Osteoblast (primary cell): ENCODE data around the gene CHRNA5. TPM values are rescaled to one million over a fixed set of nuclear protein-coding genes. Genes with fewer than 3 reads are reported as not detected.

Experiments
- DNase-seq: peaks from one replicate; pipeline ENCODE4 v3.0.0; 2011; ENCODE audit warnings: low spot score, mixed read lengths; ENCODE audit not compliant: insufficient read length; ENCODE audit errors: missing footprints
- H2AFZ ChIP-seq: 2 replicates; pipeline ENCODE4 v1.6.0; 2011; ENCODE audit warnings: mild to moderate bottlenecking, low read length
- H3K27ac ChIP-seq: 2 replicates; pipeline ENCODE4 v1.5.1; 2011; ENCODE audit warnings: mild to moderate bottlenecking, low read depth, low read length, moderate library complexity
- H3K27me3 ChIP-seq: 2 replicates; pipeline ENCODE4 v1.6.0; 2012; ENCODE audit warnings: mild to moderate bottlenecking, control low read depth, inconsistent platforms, low read length, moderate library complexity; ENCODE audit not compliant: insufficient read depth
- H3K36me3 ChIP-seq: 2 replicates; pipeline ENCODE4 v1.5.1; 2011; ENCODE audit warnings: mild to moderate bottlenecking, low read length, control low read depth, moderate library complexity; ENCODE audit not compliant: insufficient read depth
- H3K4me1 ChIP-seq: 2 replicates; pipeline ENCODE4 v1.5.1; 2011; ENCODE audit warnings: mild to moderate bottlenecking, low read length, control low read depth, moderate library complexity; ENCODE audit not compliant: insufficient read depth
- H3K4me2 ChIP-seq: 2 replicates; pipeline ENCODE4 v1.6.0; 2011; ENCODE audit warnings: mild to moderate bottlenecking, low read length; ENCODE audit not compliant: insufficient read depth
- H3K4me3 ChIP-seq: fragments of 200-600 bp; sonication (generic); 3 replicates; pipeline ENCODE4 v1.5.1; 2012; ENCODE audit warnings: mild to moderate bottlenecking, low read length, inconsistent platforms; ENCODE audit not compliant: insufficient read depth
- H3K79me2 ChIP-seq: 2 replicates; pipeline ENCODE4 v1.6.0; 2012; ENCODE audit warnings: mild to moderate bottlenecking, low read length, control low read depth, inconsistent platforms; ENCODE audit not compliant: insufficient read depth
- H3K9me3 ChIP-seq: 2 replicates; pipeline ENCODE4 v1.5.1; 2011; ENCODE audit warnings: low read depth, low read length, control low read depth
- H4K20me1 ChIP-seq: 2 replicates; pipeline ENCODE4 v1.6.0; 2012; ENCODE audit warnings: mild to moderate bottlenecking, low read length, control low read depth; ENCODE audit not compliant: insufficient read depth
- total RNA-seq: library from RNA; depleted of rRNA; stranded (reverse); fragments of >200 nt; gene quantifications from 2 replicates; pipeline ENCODE4 v1.2.3, GENCODE V29; 2012
- TF ChIP-seq, protein P1 (sequence below): IDR thresholded peaks from 2 replicates; pipeline ENCODE4 v1.5.1; 2011; ENCODE audit warnings: mild to moderate bottlenecking, low read depth, low read length, moderate library complexity; ENCODE audit errors: extremely low read depth

Gene CHRNA5
- total RNA-seq, 1 donor: 0.36 TPM

- Histone ChIP-seq H3K27ac (no peak overlapping the region), H3K27me3 (no peaks in the 10 kb centered on the region), H3K4me3 (no peak overlapping the region), H4K20me1 (no peaks in the 10 kb centered on the region), H3K4me1 (no peaks in the 10 kb centered on the region), H3K9me3 (no peaks in the 10 kb centered on the region), H3K79me2 (no peaks in the 10 kb centered on the region), H3K36me3 (no peaks in the 10 kb centered on the region), H2AFZ (no peak overlapping the region), H3K4me2 (no peak overlapping the region)
- TF ChIP-seq, protein P1, sequence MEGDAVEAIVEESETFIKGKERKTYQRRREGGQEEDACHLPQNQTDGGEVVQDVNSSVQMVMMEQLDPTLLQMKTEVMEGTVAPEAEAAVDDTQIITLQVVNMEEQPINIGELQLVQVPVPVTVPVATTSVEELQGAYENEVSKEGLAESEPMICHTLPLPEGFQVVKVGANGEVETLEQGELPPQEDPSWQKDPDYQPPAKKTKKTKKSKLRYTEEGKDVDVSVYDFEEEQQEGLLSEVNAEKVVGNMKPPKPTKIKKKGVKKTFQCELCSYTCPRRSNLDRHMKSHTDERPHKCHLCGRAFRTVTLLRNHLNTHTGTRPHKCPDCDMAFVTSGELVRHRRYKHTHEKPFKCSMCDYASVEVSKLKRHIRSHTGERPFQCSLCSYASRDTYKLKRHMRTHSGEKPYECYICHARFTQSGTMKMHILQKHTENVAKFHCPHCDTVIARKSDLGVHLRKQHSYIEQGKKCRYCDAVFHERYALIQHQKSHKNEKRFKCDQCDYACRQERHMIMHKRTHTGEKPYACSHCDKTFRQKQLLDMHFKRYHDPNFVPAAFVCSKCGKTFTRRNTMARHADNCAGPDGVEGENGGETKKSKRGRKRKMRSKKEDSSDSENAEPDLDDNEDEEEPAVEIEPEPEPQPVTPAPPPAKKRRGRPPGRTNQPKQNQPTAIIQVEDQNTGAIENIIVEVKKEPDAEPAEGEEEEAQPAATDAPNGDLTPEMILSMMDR: no peak
- no peak for DNase-seq
These were observed 33.9 kb downstream of the CHRNA5 start for GRCh38 chr15:78599189-78599588.

- H2AFZ ChIP-seq: no peak overlapping the region
- no peaks in the 10 kb centered on the region for H4K20me1 ChIP-seq
- TF ChIP-seq, protein P1: no peak
These were observed 38.1 kb downstream of the CHRNA5 start for GRCh38 chr15:78603467-78603866.

GRCh38 chr15:78604420-78604819 lies 39.1 kb downstream of the CHRNA5 start:
- TF ChIP-seq, protein P1: no peak
- no peaks in the 10 kb centered on the region for H3K79me2 ChIP-seq
- H4K20me1 ChIP-seq: no peaks in the 10 kb centered on the region
- no peak overlapping the region for H2AFZ ChIP-seq
- H3K4me2 ChIP-seq: no peak overlapping the region
- H3K36me3 ChIP-seq: no peaks in the 10 kb centered on the region
- H3K4me3 ChIP-seq: no peak overlapping the region
- no peak for DNase-seq
- no peaks in the 10 kb centered on the region for H3K27me3 ChIP-seq
- no peak overlapping the region for H3K27ac ChIP-seq
- H3K9me3 ChIP-seq: no peaks in the 10 kb centered on the region
- H3K4me1 ChIP-seq: no peaks in the 10 kb centered on the region

More at GRCh38 chr15:78603467-78603866, 38.1 kb downstream of the CHRNA5 start:
- no peak overlapping the region for H3K4me3 ChIP-seq
- no peaks in the 10 kb centered on the region for H3K27me3 ChIP-seq
- H3K79me2 ChIP-seq: no peaks in the 10 kb centered on the region
- H3K9me3 ChIP-seq: no peaks in the 10 kb centered on the region
- H3K36me3 ChIP-seq: no peaks in the 10 kb centered on the region
- no peaks in the 10 kb centered on the region for H3K4me1 ChIP-seq
- DNase-seq: peak; percentile 21
- no peak overlapping the region for H3K4me2 ChIP-seq
- H3K27ac ChIP-seq: no peak overlapping the region

GRCh38 chr15:78605201-78605600 lies 39.9 kb downstream of the CHRNA5 start:
- H3K4me2 ChIP-seq: no peak overlapping the region
- no peaks in the 10 kb centered on the region for H3K9me3 ChIP-seq
- DNase-seq: no peak
- H3K36me3 ChIP-seq: no peaks in the 10 kb centered on the region
- H3K4me1 ChIP-seq: no peaks in the 10 kb centered on the region
- no peak overlapping the region for H2AFZ ChIP-seq
- H3K27ac ChIP-seq: no peak overlapping the region
- H3K27me3 ChIP-seq: no peaks in the 10 kb centered on the region
- TF ChIP-seq, protein P1: no peak
- H3K79me2 ChIP-seq: no peaks in the 10 kb centered on the region
- H4K20me1 ChIP-seq: no peaks in the 10 kb centered on the region
- no peak overlapping the region for H3K4me3 ChIP-seq
